ENCODE data around the gene NMD3.

DNA sequence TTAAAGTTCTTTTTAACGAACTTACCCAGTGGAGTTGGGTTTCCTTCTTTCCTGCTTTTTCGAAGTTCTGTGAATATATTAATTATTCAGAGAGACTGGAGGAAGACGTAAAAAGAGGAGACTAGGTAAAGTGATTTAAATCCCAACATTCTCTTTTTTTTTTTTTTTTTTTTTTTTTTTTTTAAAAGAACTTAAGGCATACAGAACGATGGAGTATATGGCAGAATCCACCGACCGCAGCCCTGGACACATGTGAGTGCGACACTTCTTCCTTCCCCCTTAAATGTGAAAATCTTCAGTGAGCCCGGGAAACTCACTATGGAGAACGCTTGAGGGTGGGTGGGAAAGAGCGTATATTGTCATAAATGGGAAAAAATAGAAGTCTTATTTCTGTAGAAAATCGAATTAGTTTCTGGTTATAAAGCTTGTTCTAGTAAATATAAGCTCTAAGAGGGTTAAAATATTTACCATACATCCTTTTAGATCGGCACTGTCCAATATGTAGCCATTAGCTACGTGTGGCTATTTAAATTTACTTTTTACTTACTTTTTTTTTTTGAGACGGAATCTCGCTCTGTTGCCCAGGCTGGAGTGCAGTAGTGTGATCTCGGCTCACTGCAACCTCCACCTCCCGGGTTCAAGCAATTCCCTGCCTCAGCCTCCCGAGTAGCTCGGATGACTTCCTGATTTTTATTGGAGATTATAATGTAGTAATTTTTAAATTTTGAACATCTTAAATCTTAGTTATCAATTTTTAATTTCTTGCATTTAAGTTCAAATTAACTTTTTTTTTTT lies 892 bp downstream of the NMD3 start:
- TF ChIP-seq CTCF (IDR thresholded peaks at IDR 0.05): no peak
- TF ChIP-seq POLR2AphosphoS5 (IDR thresholded peaks at IDR 0.05; ENCODE audit: insufficient read depth in 1 of 2, low read depth in 1 of 2): no peak
- no peak for TF ChIP-seq POLR2A (IDR thresholded peaks at IDR 0.05)

Measured in vagina (tissue), 2 donors.